ENCODE measurements around the gene ARHGAP31. TPM values are rescaled to one million over a fixed set of nuclear protein-coding genes. Genes with fewer than 3 reads are reported as not detected.

Gene ARHGAP31
- polyA plus RNA-seq, 1 donor from 2014 or later = not detected

GRCh38 chr3:119360736-119361462, 66.7 kb downstream of the ARHGAP31 start:
- no peaks in the 10 kb centered on the region for H3K27me3 ChIP-seq (ENCODE audit: insufficient read depth, low read depth, low read length)
- no peaks in the 10 kb centered on the region for H3F3A ChIP-seq (ENCODE audit: insufficient read depth, low read length, poor library complexity, severe bottlenecking)
- no peak overlapping the region for H3K9ac ChIP-seq (ENCODE audit: low read length)
- H4K20me1 ChIP-seq (ENCODE audit: insufficient read depth) = no peaks in the 10 kb centered on the region
- no peaks in the 10 kb centered on the region for H3K36me3 ChIP-seq (ENCODE audit: insufficient read depth, low read length)
- H3K9me2 ChIP-seq (ENCODE audit: insufficient read depth, low read length) = no peaks in the 10 kb centered on the region
- H3K4me3 ChIP-seq (ENCODE audit: low read length) = no peak overlapping the region
- no peak overlapping the region for H3K27ac ChIP-seq (ENCODE audit: low read length)
- no peaks in the 10 kb centered on the region for H3K79me2 ChIP-seq (replicated peaks; ENCODE audit: insufficient read depth, low read length)
- H2AFZ ChIP-seq (ENCODE audit: low read depth, low read length) = no peak overlapping the region
- no peak overlapping the region for H3K4me2 ChIP-seq (ENCODE audit: low read length)
- TF ChIP-seq MXI1 (conservative IDR thresholded peaks at IDR 0.05; ENCODE audit: poor library complexity, severe bottlenecking) (no peak), TAF1 (IDR thresholded peaks at IDR 0.05; ENCODE audit: low read depth) (no peak), REST (IDR thresholded peaks at IDR 0.05; ENCODE audit: borderline replicate concordance) (no peak)
- H3K9me3 ChIP-seq (ENCODE audit: low read length) = no peaks in the 10 kb centered on the region

DNA sequence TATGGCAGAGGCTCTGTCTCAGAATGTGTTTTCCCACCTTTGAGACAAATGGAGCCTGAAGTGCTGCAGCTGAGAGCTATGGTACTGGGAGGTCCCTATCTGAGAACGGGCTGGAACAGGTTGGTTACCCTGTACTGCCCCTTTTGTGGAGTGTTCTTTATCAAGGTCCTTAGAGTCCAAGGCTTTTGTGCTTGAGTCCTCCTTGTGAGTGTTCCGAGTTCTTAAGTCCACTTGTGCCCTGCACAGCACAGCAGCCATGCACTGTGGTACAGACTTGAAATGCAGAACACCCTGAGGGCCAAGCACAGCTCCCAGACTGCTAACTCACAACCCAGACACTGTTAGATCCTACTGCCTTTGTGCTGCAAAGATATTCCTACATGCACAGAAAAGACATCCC, 67.8 kb downstream of the ARHGAP31 start:
- Histone ChIP-seq H3K27me3 (ENCODE audit: insufficient read depth, low read depth, low read length) (no peaks in the 10 kb centered on the region), H4K20me1 (ENCODE audit: insufficient read depth) (no peaks in the 10 kb centered on the region), H2AFZ (ENCODE audit: low read depth, low read length) (no peak overlapping the region), H3K9me3 (ENCODE audit: low read length) (no peaks in the 10 kb centered on the region), H3K9me2 (ENCODE audit: insufficient read depth, low read length) (no peaks in the 10 kb centered on the region), H3K36me3 (ENCODE audit: insufficient read depth, low read length) (no peaks in the 10 kb centered on the region), H3K4me2 (ENCODE audit: low read length) (no peak overlapping the region), H3K27ac (ENCODE audit: low read length) (no peak overlapping the region), H3K79me2 (replicated peaks; ENCODE audit: insufficient read depth, low read length) (no peaks in the 10 kb centered on the region), H3F3A (ENCODE audit: insufficient read depth, low read length, poor library complexity, severe bottlenecking) (no peaks in the 10 kb centered on the region), H3K4me3 (ENCODE audit: low read length) (no peak overlapping the region), H3K9ac (ENCODE audit: low read length) (no peak overlapping the region)
- TF ChIP-seq EP300 (conservative IDR thresholded peaks at IDR 0.05; ENCODE audit: poor library complexity, severe bottlenecking) = no peak
- no peak for TF ChIP-seq EZH2 (IDR thresholded peaks at IDR 0.05; ENCODE audit: borderline replicate concordance, insufficient read depth, low read length, poor library complexity, severe bottlenecking)
- TF ChIP-seq MXI1 (conservative IDR thresholded peaks at IDR 0.05; ENCODE audit: poor library complexity, severe bottlenecking) = no peak
- TF ChIP-seq TAF1 (IDR thresholded peaks at IDR 0.05; ENCODE audit: low read depth) = no peak
- TF ChIP-seq RAD21 (conservative IDR thresholded peaks at IDR 0.05) = no peak
- no peak for TF ChIP-seq CTCF (IDR thresholded peaks at IDR 0.05; ENCODE audit: poor library complexity, severe bottlenecking)
- no peak for TF ChIP-seq POLR2AphosphoS5 (IDR thresholded peaks at IDR 0.05)
- no peak for TF ChIP-seq SMC3 (conservative IDR thresholded peaks at IDR 0.05; ENCODE audit: poor library complexity)
- no peak for TF ChIP-seq REST (IDR thresholded peaks at IDR 0.05; ENCODE audit: borderline replicate concordance)

All from neural cell (in vitro differentiated cells).